Immature natural killer cell (primary cell): ENCODE data around the gene ITGB1. TPM values are rescaled to one million over a fixed set of nuclear protein-coding genes. Genes with fewer than 3 reads are reported as not detected.
A peak's percentile ranks its signal among the peaks of the same experiment; 100 is the strongest.
"Not testable (repeated sequence)": the region's sequence is repeated elsewhere in the genome, so short reads cannot be mapped to it uniquely, and the experiment has no call there.

Source experiments
- DNase-seq, 3 donors: peaks; one replicate each; pipeline ENCODE4 v3.0.0; 2022; ENCODE audit warnings: mixed read lengths in 1 of 3
- H3K27ac Mint-ChIP-seq, 6 donors: one replicate each; pipeline ENCODE4 v1.8.0; 2020; ENCODE audit warnings: mixed read lengths in 6 of 6, mild to moderate bottlenecking in 5 of 6, inconsistent platforms in 4 of 6, moderate library complexity in 3 of 6
- H3K27me3 Mint-ChIP-seq, 3 donors: one replicate each; pipeline ENCODE4 v1.8.0; 2020 to 2021; ENCODE audit warnings: low read depth in 3 of 3, mild to moderate bottlenecking in 3 of 3, mixed read lengths in 3 of 3, moderate library complexity in 3 of 3, inconsistent platforms in 1 of 3
- H3K36me3 Mint-ChIP-seq, 3 donors: one replicate each; pipeline ENCODE4 v1.8.0; 2020; ENCODE audit warnings: mixed read lengths in 3 of 3, inconsistent platforms in 2 of 3, mild to moderate bottlenecking in 2 of 3
- H3K4me1 Mint-ChIP-seq, 2 donors: one replicate each; pipeline ENCODE4 v1.8.0; 2020; ENCODE audit warnings: inconsistent platforms in 2 of 2, mild to moderate bottlenecking in 2 of 2, mixed read lengths in 2 of 2, moderate library complexity in 1 of 2
- H3K4me3 Mint-ChIP-seq, 5 donors: one replicate each; pipeline ENCODE4 v1.8.0; 2020; ENCODE audit warnings: mild to moderate bottlenecking in 5 of 5, mixed read lengths in 5 of 5, inconsistent platforms in 3 of 5, moderate library complexity in 3 of 5
- H3K9me3 Mint-ChIP-seq, 6 donors: one replicate each; pipeline ENCODE4 v1.8.0; 2020; ENCODE audit warnings: mild to moderate bottlenecking in 6 of 6, mixed read lengths in 6 of 6, inconsistent platforms in 4 of 6, moderate library complexity in 3 of 6
- polyA plus RNA-seq, 3 donors: library from polyadenylated mRNA; unstranded; fragments of 300-500 nt; fragmentation: Illumina TruSeq; gene quantifications; one replicate each; pipeline ENCODE4 v1.2.3, GENCODE V29; 2021

ITGB1 gene
- polyA plus RNA-seq, 3 donors from 2014 or later: 241 to 320 (median 276) TPM

DNA sequence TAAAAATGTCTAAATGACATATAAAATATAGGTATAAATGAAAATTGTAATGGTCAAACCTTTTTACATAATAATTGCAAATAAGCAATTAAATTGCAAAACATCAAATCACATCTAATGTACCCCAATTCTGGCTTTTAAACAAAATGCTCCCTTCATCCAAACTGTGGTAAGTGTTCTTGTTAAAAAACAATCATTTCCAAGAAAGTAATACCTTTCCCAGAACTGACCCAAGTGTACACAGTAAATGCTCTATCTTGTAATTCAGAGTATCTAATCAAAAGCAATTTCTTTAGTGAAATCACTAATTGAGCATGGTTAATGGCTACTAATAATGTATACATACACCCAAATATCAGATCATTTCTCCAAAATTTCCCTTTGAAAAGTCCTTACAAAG is 28.0 kb downstream of the ITGB1 start:
- H3K9me3 Mint-ChIP-seq: no peaks in the 10 kb centered on the region
- DNase-seq: no peak
- peaks cover 23 to 50% (median 33%) of the 10 kb centered on the region in 3 donors for H3K36me3 Mint-ChIP-seq
- peak overlapping the region in 5 of 6 donors; percentile 12 to 79 (median 57) for H3K27ac Mint-ChIP-seq
- H3K4me1 Mint-ChIP-seq: peaks cover 15 to 51% of the 10 kb centered on the region in 2 donors
- peaks cover 0 to 3% (median 2%) of the 10 kb centered on the region in 3 donors for H3K27me3 Mint-ChIP-seq
- peak overlapping the region in 1 of 5 donors; percentile 67 for H3K4me3 Mint-ChIP-seq

DNA sequence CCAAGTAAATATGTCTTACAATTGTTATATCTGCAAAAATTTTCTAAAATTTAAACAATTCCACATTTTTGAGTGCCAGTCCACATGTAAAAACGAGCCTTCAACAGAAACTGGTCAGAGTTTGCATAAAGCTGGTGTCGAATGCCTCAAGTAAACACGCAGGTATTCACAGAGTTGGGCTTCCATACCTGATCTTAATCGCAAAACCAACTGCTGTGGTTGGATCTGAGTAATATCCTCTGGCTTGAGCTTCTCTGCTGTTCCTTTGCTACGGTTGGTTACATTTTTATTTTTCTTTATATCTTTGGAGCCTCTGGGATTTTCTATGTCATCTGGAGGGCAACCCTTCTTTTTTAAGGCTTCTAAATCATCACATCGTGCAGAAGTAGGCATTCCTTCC is 28.4 kb downstream of the ITGB1 start:
- peaks cover 15 to 51% of the 10 kb centered on the region in 2 donors for H3K4me1 Mint-ChIP-seq
- peaks cover 20 to 50% (median 33%) of the 10 kb centered on the region in 3 donors for H3K36me3 Mint-ChIP-seq
- peaks cover 0 to 3% (median 2%) of the 10 kb centered on the region in 3 donors for H3K27me3 Mint-ChIP-seq
- peak overlapping the region in 4 of 6 donors; percentile 29 to 64 (median 59) for H3K27ac Mint-ChIP-seq
- no peaks in the 10 kb centered on the region for H3K9me3 Mint-ChIP-seq
- H3K4me3 Mint-ChIP-seq: peak overlapping the region in 1 of 5 donors; percentile 67
- DNase-seq: no peak

DNA sequence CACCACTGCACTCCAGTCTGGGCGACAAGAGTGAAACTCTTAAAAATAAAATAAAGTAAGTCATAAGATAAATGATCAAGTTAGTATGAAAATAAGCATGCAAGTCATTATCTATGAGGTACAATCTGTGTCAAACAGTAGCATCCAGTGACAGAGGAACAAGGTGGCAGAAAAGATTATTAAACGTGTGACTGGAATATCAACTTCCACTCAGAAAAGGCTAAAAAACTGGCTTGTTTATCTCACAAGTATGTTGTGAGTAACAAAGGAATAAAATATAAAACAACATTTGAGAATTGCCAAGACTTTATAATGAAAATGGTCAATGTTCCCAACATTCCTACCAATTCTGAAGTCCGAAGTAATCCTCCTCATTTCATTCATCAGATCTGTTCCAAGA is 30.3 kb downstream of the ITGB1 start:
- Mint-ChIP-seq H3K27ac (peak overlapping the region in 2 of 6 donors; percentile 0 to 46), H3K4me1 (peaks cover 22 to 58% of the 10 kb centered on the region in 2 donors), H3K27me3 (peaks cover 0 to 3% (median 2%) of the 10 kb centered on the region in 3 donors), H3K9me3 (no peaks in the 10 kb centered on the region), H3K36me3 (peaks cover 24 to 61% (median 30%) of the 10 kb centered on the region in 3 donors), H3K4me3 (no peak overlapping the region)
- no peak for DNase-seq

DNA sequence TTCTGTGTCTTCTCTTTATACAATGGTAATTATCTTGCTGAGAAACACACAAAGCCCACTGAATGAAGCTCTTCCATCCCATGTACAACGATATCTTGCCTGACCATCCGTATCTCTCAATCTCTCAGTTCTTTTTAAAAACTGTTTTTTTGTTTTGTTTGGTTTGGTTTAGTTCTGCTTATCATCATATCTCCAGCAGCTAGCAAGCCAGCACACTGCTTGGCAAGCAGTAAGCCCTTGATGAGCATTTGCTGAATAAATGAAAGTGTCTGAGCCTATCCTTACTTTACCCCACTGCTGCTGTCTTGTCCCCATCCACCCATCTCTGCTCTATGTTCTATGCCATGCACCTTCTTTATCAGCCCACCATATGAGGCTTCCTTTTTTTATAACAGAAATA is 34.2 kb downstream of the ITGB1 start:
- DNase-seq: no peak
- Mint-ChIP-seq H3K9me3 (no peaks in the 10 kb centered on the region), H3K4me1 (peaks cover 21 to 49% of the 10 kb centered on the region in 2 donors), H3K27ac (peak overlapping the region in 2 of 6 donors; percentile 36 to 72), H3K4me3 (no peak overlapping the region), H3K36me3 (peaks cover 41 to 73% (median 44%) of the 10 kb centered on the region in 3 donors), H3K27me3 (peaks cover 0 to 2% (median 2%) of the 10 kb centered on the region in 3 donors)

DNA sequence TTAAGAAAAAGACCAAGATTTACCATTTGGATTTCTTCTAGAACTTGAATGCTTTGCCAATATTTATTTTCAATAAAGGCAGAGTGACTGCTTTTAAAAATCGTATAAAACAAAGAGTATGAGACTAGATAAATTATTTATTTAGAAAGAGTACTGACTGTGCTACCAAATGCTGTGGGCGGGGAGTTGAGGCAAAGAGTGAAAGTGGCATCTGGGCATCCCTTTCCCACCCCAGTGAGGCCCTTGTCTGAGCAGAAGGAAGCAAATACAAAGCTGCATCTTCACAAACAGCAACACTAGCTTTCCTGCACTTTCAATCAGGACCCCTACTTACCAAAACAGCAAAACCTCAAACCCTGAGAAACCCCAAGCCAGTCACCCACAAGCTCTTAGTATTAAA is 34.9 kb downstream of the ITGB1 start:
- Mint-ChIP-seq H3K4me1 (peaks cover 19 to 49% of the 10 kb centered on the region in 2 donors), H3K27me3 (peaks cover 0 to 2% (median 0%) of the 10 kb centered on the region in 3 donors), H3K27ac (peak overlapping the region in 4 of 6 donors; percentile 34 to 79 (median 70))

GRCh38 chr10:32922170-32922569 is 35.9 kb downstream of the ITGB1 start:
- Mint-ChIP-seq H3K36me3 (peaks cover 44 to 74% (median 49%) of the 10 kb centered on the region in 3 donors), H3K4me1 (peaks cover 17 to 47% of the 10 kb centered on the region in 2 donors), H3K27me3 (peaks cover 0 to 2% (median 0%) of the 10 kb centered on the region in 3 donors), H3K4me3 (no peak overlapping the region), H3K27ac (peak overlapping the region in 1 of 6 donors; percentile 23), H3K9me3 (no peaks in the 10 kb centered on the region)
- no peak for DNase-seq

More for the DNA sequence above, 34.9 kb downstream of the ITGB1 start:
- H3K4me3 Mint-ChIP-seq: peak overlapping the region in 1 of 5 donors; percentile 44
- no peaks in the 10 kb centered on the region for H3K9me3 Mint-ChIP-seq
- no peak for DNase-seq
- H3K36me3 Mint-ChIP-seq: peaks cover 42 to 73% (median 48%) of the 10 kb centered on the region in 3 donors

DNA sequence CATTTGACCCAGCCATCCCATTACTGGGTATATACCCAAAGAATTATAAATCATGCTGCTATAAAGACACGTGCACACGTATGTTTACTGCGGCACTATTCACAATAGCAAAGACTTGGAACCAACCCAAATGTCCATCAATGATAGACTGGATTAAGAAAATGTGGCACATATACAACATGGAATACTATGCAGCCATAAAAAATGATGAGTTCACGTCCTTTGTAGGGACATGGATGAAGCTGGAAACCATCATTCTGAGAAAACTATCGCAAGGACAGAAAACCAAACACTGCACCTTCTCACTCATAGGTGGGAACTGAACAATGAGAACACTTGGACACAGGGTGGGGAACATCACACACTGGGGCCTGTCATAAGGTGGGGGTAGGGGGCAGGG is 40.2 kb downstream of the ITGB1 start:
- not testable (repeated sequence) for H3K27me3 Mint-ChIP-seq, H3K27ac Mint-ChIP-seq, H3K9me3 Mint-ChIP-seq, H3K4me3 Mint-ChIP-seq, DNase-seq
- peaks cover 44 to 68% (median 58%) of the 10 kb centered on the region in 3 donors for H3K36me3 Mint-ChIP-seq
- H3K4me1 Mint-ChIP-seq: peaks cover 12 to 54% of the 10 kb centered on the region in 2 donors

- Mint-ChIP-seq H3K9me3 (no peaks in the 10 kb centered on the region), H3K27me3 (peaks cover 0 to 3% (median 0%) of the 10 kb centered on the region in 3 donors), H3K36me3 (peaks cover 36 to 70% (median 42%) of the 10 kb centered on the region in 3 donors), H3K27ac (peak overlapping the region in 2 of 6 donors; percentile 9 to 18), H3K4me3 (no peak overlapping the region), H3K4me1 (peaks cover 4 to 26% of the 10 kb centered on the region in 2 donors)
- DNase-seq: no peak
Measured at GRCh38 chr10:32911285-32912016, 46.6 kb downstream of the ITGB1 start.

GRCh38 chr10:32909970-32910369 is 48.1 kb downstream of the ITGB1 start:
- DNase-seq, H3K27me3 Mint-ChIP-seq, H3K9me3 Mint-ChIP-seq, H3K4me3 Mint-ChIP-seq: not testable (repeated sequence)
- H3K27ac Mint-ChIP-seq: peak overlapping the region in 2 of 6 donors; percentile 20 to 34
- peaks cover 29 to 62% (median 36%) of the 10 kb centered on the region in 3 donors for H3K36me3 Mint-ChIP-seq
- peaks cover 4 to 18% of the 10 kb centered on the region in 2 donors for H3K4me1 Mint-ChIP-seq

DNA sequence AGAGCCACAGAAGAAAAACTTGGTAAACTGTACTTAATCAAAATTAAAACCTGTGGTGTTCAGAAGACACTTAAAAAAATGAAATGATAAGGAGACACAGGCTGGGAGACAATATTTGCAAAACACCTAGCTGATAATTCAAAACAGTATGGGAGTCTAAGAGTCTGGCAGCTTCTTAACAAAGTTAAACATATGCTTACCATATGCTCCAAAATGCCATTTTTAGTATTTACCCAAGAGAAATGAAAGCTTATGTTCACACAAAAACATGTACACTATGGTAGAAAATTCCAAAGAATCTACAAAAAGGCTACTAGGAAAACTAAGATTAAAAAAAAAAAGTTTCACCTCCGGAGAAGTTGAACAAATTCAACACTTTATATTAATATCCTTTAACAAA is 48.6 kb downstream of the ITGB1 start:
- Mint-ChIP-seq H3K36me3 (peaks cover 25 to 57% (median 31%) of the 10 kb centered on the region in 3 donors), H3K4me3 (no peak overlapping the region), H3K27ac (peak overlapping the region in 1 of 6 donors; percentile 34), H3K9me3 (no peaks in the 10 kb centered on the region), H3K27me3 (peaks cover 0 to 1% (median 0%) of the 10 kb centered on the region in 3 donors), H3K4me1 (peaks cover 1 to 13% of the 10 kb centered on the region in 2 donors)
- DNase-seq: no peak

- H3K27me3 Mint-ChIP-seq: peaks cover 0 to 1% (median 0%) of the 10 kb centered on the region in 3 donors
- peak overlapping the region in 1 of 5 donors; percentile 32 for H3K4me3 Mint-ChIP-seq
- DNase-seq: no peak
- H3K4me1 Mint-ChIP-seq: no peaks in the 10 kb centered on the region
- no peaks in the 10 kb centered on the region for H3K9me3 Mint-ChIP-seq
- peak overlapping the region in 2 of 6 donors; percentile 55 to 60 for H3K27ac Mint-ChIP-seq
- H3K36me3 Mint-ChIP-seq: peaks cover 10 to 55% (median 31%) of the 10 kb centered on the region in 3 donors
Measured at GRCh38 chr10:32906595-32906994, 51.4 kb downstream of the ITGB1 start.

DNA sequence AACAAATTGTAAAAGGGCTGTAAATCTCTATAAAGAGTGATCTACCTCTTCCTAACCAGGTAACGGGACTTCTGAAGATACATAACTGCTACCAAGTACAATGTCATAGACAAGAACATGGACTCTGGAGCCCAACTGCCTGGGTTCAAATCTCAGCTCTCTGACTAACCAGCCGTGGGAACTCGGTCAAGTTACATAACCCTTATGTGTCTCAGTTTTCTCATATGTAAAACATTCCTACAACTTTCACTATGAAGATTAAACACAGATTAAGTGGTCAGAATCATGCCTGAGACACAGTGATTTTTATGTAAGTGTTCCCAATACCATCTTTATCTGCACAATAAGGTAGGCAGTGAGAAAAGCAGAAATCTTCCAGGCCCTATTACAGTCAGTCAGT is 52.6 kb downstream of the ITGB1 start:
- H3K27ac Mint-ChIP-seq: peak overlapping the region in 3 of 6 donors; percentile 9 to 66 (median 43)

DNA sequence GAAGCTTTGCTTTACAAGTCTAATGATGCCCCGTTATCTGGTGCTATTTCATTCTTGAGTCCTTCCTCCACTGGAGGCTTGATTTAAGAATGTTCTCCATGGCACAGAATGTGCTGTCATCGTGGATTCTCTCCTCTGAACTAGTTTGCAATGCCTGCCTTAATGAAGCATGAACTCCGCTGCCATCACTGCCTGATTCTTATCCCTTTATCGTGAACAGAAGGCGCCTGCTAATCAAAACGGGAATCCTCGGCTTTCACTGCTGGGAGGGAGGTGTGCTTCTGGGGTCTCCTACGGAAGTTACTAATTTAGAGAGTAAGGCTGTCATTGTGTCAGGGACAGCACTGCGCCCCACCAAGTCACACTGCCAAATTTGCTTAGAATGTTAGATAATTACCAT is 56.2 kb downstream of the ITGB1 start:
- H3K27me3 Mint-ChIP-seq: no peaks in the 10 kb centered on the region
- H3K9me3 Mint-ChIP-seq: no peaks in the 10 kb centered on the region
- no peak overlapping the region for H3K4me3 Mint-ChIP-seq
- peaks cover 14 to 42% (median 34%) of the 10 kb centered on the region in 3 donors for H3K36me3 Mint-ChIP-seq
- H3K4me1 Mint-ChIP-seq: no peaks in the 10 kb centered on the region
- DNase-seq: no peak
- H3K27ac Mint-ChIP-seq: peak overlapping the region in 1 of 6 donors; percentile 35

More for the DNA sequence above, 52.6 kb downstream of the ITGB1 start:
- H3K27me3 Mint-ChIP-seq: peaks cover 0 to 1% (median 0%) of the 10 kb centered on the region in 3 donors
- no peak overlapping the region for H3K4me3 Mint-ChIP-seq
- peaks cover 6 to 51% (median 26%) of the 10 kb centered on the region in 3 donors for H3K36me3 Mint-ChIP-seq
- no peak for DNase-seq
- H3K4me1 Mint-ChIP-seq: no peaks in the 10 kb centered on the region
- H3K9me3 Mint-ChIP-seq: no peaks in the 10 kb centered on the region
